Stimulated activated CD4-positive, alpha-beta T cell treated with anti-CD3 and anti-CD28 coated beads, Interleukin-4, amount 100 ng/mL, for 4 hours (primary cell): ENCODE measurements around the gene NUMBL.
"Not testable (repeated sequence)": the region's sequence is repeated elsewhere in the genome, so short reads cannot be mapped to it uniquely, and the experiment has no call there.

ENCODE experiments used
- DNase-seq, 2 experiments: peaks; one replicate each; pipeline ENCODE4 v3.0.0-alpha.2; 2020

Gene NUMBL

DNA sequence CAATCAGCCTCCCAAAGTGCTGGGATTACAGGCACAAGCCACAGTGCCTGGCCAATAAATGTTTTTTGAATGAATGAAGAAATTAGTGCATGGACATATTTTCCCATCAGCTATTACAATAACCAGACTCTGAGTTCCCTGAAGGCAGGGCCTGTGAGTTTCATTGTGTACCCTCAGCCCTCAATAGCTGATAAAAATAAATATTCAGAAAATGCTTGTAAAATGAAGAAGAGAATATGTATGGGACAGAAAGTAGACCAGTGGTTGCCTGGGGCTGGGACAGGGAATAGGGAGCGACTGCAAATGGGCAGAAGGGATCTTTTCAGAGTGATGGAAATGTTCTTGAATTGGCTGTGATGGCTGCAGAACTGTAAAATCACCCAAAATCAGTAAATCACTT, 28.8 kb downstream of the NUMBL start:
- DNase-seq: no peak

DNA sequence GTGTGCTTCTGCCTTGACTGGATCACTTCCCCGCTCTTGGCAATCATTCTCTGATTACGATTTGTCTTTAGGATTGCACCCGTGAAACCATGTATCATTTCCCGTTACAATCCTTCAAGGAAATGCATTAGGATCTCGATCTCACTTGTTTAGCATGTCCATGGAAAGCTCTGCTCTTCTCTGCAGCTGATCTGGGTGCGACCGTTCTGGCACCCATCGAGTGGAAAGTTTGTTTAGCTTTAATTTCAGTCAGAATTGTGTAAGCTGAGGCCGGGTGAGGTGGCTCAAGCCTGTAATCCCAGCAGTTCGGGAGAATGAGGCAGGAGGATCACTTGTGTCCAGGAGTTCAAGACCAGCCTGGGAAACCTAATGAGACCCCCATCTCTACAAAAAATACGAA, 30.9 kb downstream of the NUMBL start:
- DNase-seq: no peak

DNA sequence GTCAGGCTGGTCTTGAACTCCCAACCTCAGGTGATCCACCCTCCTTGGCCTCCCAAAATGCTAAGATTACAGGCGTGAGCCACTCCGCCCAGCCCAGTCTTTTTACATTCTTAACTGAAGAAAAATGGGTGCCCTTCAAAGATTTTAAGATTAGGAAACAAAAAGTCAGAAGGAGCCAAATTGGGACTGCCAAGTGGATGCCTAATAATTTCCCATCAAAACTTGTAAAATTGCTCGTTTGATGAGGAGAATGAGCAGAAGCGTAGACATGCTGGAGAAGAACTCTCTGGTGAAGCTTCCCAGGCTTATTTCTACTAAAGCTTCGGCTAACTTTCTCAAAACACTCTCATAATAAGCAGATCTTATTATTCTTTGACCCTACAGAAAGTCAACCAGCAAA, 31.3 kb downstream of the NUMBL start:
- no peak for DNase-seq

DNA sequence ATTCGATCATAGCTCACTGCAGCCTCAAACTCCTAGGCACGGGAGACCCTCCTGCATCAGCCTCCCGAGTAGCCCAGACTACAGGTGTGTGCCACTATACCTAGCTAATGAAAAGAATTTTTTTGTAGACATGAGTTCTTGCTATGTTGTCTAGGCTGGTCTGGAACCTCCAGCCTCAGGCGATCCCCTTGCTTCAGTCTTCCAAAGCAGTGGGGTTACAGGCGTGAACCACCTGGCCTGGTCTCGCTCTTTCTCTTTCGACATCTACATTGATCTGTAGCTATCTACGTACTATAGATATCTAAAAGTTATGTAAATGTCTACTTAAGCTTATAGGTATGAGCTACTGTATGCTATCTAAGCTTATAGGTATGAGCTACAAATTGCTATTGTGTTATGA, 32.4 kb downstream of the NUMBL start:
- DNase-seq: no peak

DNA sequence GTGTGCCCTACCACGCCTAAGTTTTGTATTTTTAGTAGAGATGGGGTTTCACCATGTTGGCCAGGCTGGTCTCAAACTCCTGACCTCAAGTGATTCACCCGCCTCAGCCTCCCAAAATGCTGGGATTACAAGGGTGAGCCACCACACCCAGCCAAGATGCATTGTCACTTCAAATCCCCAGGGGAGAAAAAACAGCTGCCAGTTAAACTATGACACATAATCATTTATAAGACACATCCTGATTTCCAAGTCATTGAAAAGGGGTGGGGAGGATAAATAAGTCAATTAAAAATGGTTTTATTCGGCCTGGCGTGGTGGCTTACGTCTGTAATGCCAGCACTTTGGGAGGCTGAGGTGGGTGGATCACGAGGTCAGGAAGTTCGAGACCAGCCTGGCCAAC, 34.8 kb downstream of the NUMBL start:
- DNase-seq: not testable (repeated sequence)

DNA sequence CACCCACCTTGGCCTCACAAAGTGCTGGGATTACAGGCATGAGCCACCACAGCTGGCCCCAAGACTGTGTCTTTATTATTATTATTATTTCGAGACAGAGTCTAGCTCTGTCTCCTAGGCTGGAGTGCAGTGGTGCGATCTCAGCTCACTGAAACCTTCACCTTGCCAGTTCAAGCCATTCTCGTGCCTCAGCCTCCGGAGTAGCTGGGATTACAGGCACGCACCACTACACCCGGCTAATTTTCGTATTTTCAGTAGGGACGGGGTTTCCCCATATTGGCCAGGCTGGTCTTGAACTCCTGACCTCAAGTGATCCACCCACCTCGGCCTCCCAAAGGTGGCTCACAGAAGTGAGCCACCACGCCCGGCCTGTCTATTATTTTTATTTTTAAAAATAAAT, 38.1 kb downstream of the NUMBL start:
- DNase-seq: not testable (repeated sequence)

DNA sequence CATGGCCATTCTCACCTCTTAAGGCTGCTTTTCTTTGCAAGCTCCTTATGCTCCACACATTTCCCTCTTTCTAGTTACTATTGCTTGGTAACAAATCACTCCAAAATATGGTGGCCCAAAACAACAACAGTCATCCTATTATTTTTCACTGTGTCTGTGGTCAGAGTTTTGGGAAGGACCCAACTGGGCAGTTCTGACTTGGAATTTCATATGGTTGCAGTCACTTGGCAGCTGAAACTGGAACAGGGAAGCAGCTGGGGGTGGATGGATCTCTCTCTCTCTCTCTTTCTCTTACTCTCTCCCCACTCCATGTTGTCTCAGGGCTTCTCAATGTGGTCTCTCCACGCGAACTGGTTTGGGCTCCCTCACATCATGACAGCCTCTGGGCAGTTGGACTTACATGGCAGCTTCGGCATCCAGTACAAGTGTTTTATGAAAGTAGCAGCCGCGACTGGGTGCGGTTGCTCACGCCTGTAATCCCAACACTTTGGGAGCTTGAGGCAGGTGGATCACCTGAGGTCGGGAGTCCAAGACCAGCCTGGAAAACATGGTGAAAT, 39.6 kb downstream of the NUMBL start:
- no peak for DNase-seq

DNA sequence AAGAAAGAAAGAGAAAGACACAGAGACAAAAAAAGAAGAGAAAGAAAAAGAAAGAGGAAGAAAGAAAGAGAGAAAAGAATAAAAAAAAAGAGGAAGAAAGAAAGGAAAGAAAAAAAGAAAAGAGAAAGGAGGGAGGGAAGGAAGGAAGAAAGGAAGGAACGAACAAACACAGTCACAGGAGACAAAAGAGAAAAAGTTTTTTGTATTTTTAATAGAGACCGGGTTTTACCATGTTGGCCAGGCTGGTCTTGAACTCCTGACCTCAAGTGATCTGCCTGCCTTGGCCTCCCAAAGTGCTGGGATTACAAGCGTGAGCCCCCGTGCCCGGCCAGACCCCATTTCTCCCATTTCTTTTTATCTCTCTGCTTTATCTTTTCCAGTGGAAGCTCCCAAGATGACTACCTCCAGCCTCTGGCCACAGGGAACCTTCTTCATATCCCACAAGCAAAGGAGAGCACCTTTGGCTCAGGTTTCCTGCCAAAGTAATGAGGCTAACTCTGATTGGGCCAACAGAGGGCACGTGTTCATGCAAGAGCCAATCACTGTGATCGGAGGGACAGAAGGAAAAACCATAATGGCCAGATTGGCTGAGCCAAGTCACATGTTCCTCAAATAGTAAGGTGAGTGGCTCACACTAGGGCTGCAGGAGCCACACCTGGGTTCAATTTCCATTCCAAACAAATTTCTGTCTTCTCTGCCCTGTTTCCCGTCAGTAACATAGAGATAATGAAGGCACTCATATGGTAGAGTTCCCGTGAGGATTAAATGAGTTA, 40.4 kb downstream of the NUMBL start:
- not testable (repeated sequence) for DNase-seq

DNA sequence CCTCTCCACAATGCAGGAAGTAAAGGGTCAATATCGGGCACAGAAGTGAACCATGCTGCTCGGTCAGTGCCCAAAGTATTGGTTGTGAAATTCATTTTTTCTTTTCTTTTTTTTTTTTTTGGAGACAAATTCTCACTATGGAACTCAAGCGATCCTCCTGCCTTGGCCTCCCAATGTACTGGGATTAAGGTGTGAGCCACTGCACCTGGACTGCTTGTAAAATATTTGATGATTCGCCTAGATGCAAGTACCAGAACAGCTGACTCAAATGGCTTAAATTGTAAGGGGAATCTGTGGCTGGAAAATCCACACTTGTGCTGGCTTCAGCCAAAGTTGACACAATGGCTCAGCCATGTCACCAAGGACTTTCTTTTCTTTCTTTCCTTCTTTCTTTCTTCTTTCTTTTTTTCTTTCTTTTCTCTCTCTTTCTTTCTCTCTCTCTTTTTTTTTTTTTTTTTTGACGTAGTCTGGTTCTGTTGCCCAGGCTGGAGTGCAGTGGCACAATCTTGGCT, 43.7 kb downstream of the NUMBL start:
- DNase-seq: no peak

DNA sequence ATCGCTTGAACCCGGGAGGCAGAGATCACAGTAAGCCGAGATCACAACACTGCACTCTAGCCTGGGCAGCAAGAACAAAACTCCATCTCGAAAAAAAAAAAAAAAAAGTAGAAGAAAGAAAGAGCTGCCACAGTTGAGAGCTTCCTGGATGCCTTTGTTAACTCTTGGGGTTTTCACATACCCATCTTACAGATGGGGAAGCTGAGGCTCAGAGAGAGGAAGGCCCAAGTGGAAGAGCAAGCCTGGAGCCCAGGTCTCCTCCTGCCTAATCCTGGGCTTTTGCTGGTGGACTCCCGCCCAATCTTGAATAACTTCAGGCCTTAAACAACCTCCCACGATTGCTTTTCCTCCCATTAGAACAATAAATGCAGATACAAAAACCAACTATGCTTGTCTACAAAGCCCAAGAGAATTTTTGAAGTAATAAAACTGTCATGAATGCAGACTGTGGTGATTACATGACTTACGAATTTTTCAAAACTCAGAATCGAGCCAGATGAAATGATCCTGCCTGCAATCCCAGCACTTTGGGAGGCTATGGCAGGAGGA, 47.6 kb downstream of the NUMBL start:
- no peak for DNase-seq

DNA sequence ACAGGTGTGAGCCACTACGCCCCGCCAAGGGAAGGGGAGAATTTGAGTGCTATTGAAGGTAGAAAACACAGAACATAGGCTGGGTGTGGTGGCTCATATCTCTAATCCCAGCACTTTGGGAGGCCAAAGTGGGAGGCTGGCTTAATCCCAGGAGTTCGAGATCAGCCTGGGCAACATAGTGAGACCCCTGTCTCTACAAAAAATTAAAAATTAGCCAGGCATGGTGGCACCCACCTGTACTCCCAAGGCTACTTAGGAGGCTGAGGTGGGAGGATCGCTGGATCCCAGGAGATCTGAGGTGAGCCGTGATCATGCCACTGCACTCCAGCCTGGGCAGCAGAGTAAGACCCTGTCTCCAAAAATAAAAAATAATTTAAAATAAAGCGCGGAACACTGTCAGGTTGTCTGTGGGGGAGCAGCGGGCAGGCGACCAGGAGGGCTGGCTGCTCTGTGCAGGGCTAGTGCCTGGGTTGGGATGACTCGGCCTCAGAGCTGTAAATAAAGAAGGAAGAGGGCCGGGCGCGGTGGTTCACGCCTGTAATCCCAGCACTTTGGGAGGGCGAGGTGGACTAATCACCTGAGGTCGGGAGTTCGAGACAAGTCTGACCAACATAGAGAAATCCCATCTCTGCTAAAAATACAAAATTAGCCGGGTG, 48.3 kb downstream of the NUMBL start:
- no peak for DNase-seq

DNA sequence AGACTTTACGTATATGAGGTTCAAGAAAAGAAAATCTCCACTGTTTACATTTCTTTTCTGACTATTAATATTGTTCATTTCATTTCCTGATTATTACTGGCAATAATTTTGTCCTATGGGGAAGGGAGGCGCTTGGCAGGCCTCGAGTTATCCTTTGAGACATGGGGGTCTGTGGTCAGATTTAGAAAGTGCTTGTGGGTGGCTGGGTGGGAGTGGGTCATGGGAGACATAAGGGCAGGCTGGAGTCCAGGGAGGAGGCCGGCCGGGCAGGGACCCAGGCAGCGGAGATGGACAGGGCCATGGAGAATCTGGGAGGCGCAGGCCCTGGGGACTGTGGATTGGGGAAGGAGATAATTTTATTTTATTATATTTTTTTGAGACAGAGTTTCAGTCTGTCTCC, 49.2 kb downstream of the NUMBL start:
- no peak for DNase-seq

DNA sequence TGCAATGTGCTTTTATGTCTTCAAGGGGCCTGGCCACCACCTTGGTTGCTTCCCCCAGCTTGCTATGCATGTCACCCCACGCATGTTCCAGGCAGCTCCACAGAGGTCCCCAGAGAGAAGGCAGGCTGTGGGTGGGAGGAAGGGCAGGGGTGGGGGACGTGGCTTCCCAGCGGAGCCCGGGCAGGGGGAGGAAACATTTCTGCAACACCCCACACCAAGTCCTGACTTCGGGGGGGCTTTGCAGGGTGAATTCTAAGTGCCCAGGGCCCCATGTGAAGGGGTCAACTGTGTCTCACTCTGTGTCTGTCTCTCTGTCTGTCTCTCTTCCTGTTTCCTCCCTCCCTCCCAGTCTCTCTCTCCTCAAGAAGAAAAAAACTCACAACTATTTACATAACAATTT, 49.7 kb downstream of the NUMBL start:
- DNase-seq: no peak

DNA sequence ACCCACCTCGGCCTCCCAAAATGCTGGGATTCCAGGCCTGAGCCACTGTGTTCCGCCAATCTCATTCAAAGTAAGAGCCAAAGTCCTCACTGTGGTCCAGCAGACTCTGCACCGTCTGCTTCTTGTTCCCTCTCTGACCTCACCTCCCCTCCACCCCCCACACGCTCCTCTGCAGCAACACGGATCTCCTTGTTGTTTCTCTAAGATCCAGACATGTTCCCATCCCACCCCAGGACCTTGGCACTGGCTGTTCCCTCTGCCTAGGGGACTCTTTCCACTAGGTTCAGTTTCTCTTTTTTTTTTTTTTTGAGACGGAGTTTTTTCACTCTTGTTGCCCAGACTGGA, 50.8 kb downstream of the NUMBL start:
- no peak for DNase-seq

DNA sequence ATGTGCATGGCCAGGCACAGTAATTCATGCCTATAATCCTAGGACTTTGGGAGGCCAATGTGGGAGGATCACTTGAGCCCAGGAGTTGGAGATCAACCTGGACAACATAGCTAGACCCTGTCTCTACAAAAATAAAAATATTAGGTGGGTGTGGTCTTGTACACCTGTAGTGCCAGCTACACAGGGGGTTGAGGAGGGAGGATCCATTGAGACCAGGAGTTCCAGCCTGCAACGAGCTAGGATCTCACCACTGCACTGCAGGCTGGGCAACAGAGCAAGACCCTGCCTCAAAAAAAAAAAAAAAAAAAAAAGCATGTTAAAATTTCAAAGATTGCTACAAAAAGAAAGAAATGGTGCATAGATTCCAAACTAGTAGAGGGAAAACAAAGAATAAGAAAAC, 52.1 kb downstream of the NUMBL start:
- no peak for DNase-seq

DNA sequence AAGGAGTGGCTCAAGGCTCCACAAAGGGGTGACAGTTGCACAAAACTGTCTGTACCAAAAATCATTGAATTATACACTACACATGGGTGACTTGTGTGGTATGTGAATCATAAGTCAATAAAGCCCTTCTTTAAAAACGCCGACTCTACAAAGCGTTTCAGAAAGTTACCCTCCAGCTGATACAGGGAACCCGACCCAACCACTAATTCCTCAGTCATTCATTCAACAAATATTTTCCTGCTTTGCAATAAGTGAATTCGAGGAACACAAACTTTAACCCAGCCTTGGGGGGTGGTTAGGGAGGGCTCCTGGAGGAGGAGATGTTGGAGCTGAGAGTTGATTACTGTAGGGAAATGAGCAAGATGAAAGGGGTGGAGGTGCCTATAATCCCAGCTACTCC, 57.2 kb downstream of the NUMBL start:
- DNase-seq: no peak

DNA sequence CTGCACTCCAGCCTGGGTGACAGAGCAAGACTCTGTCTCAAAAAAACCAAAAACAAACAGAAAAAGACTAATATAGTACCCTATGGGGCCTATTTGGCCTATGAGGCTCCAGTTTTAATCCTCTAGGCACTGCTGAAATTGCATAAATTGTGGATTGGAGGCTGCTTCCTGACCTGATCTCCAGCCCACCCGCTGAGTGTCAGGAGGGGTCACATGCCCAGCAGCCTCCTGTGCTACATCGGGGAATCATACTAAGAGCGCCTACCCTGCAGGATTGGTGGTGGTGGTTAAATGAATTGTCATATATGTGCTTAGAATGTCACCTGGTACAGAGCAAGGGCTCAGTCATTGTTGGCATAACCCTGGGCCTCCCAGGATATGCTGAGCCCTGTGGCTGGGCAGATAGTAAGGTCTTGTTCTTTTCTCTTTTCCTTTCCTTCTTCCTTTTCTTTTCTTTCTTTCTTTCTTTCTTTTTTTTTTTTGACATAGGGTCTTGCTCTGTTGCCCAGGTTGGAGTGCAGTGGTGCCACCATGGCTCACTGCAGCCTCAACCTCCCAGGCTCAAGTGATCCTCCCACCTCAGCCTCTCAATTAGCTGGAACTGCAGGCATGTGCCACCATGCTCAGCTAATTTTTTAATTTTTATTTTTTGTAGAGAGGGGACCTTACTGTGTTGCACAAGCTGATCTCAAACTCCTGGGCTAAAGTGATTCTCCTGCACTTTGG, 58.0 kb downstream of the NUMBL start:
- no peak for DNase-seq

DNA sequence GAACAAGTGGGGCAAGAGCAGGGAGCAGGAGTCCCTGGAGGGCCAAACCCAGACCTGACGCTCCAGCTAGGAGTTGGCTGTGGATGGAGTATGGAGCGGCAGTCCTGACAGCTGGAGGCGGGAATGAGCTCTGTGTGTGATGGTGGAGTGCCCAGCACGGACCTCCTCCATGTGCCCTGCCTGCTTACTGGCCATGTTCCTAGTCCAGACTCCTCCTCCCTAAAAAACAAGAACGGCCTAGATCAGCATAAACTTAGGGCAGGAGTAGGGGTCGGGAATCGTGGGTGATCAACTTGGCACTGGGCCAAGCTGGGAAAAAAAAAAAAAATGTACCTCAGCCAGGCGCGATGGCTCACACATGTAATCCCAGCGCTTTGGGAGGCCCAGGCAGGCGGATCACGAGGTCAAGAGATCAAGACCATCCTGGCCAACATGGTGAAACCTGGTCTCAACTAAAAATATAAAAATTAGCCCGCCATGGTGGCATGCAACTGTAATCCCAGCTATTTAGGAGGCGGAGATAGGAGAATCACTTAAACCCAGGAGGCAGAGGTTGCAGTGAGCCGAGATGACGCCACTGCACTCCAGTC, 59.8 kb downstream of the NUMBL start:
- no peak for DNase-seq

DNA sequence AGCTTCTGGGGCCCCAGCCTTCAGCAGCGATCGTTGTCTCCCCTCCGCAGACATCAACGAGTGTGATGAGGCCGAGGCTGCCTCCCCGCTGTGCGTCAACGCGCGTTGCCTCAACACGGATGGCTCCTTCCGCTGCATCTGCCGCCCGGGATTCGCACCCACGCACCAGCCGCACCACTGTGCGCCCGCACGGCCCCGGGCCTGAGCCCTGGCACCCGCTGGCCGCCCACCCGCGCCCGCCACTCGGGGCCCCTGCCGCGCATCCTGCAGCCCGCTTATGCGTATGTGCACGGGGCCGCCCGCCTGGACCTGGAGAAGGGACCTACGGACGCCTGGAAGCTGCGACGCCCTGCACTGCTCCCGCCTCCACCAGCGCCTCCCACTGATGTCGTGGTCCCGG, 61.1 kb downstream of the NUMBL start:
- DNase-seq: no peak

DNA sequence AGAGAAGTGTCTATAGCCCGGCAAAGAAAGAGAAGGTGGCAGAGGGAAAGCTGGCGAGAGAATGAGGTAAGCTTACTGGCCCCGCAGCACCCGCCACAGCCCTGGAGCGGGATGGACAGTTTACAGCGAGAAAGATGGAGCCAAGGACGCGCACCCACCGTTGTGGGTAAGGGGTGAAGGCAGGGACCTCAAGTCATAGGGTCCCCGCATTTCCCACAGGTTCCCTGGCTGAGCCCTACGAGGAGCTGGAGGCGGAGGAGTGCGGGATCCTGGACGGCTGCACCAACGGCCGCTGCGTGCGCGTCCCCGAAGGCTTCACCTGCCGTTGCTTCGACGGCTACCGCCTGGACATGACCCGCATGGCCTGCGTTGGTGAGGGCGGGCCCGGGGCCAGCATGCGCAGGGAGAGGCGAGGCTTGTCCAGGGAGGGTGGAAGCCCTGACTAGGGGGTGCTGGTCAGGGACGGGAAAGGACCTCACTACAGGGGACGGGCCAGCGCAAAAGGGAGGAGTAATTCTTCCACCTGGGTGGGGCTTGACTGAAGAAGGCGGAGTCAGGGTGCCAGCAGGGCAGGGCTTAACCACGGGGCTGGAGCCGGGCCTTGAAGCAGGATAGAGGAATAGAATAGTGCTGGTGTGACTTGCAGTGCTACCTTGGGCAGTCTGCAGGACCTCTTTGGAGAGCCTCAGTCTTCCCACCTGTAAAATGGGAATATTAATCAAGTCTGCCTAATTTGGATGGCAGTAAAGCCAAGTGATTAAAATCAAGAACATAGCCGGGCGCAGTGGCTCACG, 62.8 kb downstream of the NUMBL start:
- DNase-seq: no peak

DNA sequence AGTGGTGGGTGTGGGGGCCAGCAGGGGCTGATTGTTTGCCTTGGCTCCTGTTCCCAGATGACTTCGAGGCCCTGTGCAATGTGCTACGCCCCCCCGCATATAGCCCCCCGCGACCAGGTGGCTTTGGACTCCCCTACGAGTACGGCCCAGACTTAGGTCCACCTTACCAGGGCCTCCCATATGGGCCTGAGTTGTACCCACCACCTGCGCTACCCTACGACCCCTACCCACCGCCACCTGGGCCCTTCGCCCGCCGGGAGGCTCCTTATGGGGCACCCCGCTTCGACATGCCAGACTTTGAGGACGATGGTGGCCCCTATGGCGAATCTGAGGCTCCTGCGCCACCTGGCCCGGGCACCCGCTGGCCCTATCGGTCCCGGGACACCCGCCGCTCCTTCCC, 63.5 kb downstream of the NUMBL start:
- no peak for DNase-seq
